OCI-M2 (cell line): Measurements from ENCODE around the gene PRKCE.
"Not testable (repeated sequence)": the region's sequence is repeated elsewhere in the genome, so short reads cannot be mapped to it uniquely, and the experiment has no call there.

Experiments
- DNase-seq: peaks from one replicate; lab custom pipeline; 2025; ENCODE audit not compliant: unreplicated experiment; lab: John Stamatoyannopoulos, UW

The PRKCE gene

GRCh38 chr2:46197672-46198071, 546.2 kb downstream of the PRKCE start:
- DNase-seq, result no peak

DNA sequence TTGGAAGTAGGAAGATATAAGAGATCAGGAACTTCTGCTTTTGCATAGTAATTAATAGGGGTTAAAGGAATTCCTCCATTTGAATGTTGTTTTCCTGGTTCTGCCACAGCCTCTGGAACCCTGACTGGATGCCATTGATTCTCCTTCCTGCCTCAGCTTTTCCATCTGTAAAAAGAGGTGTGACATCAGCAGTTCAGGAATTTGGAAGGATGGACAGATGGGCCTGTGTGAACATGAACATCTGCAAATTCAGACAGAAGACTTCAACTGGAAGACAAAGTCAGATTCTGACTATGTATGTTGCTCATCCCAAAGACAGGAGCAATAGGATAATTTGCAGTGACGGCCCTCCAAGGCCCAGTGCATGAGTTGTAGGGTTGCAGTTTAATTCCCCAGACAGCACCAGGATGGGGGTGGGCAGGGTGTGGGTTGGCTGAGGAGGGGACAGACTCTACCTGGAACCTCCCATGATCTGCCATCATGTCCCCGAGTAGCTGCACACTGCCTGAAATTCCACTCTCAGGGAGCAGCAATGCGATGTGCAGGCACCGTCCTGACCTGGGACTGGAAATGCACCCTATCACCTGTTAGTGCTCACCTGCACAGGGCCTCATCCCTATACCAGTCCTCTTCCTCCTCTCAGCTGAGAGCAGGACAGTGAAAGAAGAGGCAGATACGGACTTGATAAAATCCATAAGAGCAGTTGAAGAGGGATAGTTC, 546.8 kb downstream of the PRKCE start:
- DNase-seq, result no peak

DNA sequence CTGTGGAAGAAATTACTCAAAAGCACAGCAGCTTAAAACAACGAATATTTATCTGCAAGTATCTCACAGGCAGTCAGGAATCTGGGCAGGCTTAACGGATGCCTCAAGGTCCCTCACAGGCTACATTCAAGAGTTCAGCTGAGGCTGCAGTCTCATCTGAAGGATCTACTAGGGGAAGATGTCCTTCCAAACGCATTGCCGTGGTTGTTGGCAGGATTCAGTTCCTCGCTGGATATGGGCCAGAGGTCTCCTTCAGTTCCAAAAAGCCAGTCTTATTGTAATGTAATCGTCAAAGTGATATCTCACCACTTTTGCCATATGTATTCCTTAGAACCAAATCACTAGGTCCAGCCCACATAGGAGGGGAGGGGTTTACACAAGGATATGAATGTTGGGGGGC, 547.5 kb downstream of the PRKCE start:
- DNase-seq, result no peak

DNA sequence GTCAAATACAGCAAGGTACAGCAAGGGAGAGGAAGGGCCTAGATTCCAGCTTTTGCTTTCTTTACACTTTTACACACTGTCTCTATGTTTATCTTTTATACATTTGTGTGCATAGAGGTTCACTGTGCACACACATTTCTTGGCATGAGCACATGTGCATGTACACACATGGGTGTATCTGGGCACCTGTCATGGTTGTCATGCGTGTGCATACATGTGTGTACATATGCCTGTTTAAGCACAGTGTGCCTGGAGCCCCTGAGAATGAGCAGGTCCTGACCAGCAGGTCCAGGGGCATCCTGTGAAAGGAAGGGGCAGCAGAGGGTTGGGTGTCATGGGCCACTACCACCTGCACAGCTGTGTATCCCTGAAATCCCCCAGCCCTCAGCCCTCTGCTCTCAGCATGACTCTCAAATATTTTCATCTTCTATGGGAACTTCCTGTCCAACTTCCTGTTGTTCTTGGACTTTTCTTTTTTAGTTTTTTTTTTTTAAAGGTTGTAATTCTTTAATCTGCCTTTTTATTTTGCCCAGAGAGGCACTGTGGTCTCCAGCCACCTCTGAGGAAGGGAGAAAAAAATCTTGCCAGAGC, 548.7 kb downstream of the PRKCE start:
- DNase-seq, result no peak

DNA sequence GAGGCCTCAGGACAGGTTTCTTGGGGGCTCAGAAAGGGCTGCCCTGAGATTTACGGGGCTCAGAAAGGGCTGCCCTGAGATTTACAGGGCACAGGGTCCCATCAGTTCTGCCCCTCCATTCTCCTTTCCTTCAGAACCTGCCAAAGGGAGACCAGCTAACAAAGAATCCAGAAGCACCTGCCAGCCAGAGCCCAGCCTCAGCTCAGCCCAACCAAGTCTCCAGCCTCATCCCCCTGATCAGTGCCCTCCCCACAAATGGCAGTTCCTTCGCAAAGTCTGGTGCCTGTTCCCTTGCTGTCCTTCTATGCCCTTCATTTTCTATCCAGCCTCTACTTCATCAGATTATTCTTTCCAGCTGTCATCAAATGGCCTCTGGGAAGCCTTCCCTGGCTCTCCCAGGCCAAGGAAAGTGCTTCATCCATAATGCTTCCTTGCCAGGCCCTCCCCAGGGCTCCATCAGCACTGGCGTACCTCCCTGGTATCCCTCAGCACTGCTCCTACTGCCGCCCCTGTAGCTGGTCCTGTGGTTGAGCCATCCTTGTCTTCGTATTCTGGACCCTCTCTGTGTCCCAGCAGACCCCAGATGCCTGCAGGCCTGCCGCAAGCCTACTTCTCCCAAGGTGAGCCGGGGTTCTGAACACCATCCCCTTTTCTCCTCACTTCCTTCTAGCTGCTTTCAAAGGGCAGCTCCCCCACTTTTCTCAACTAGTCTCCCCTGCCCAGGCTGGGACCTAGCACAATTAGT, 549.6 kb downstream of the PRKCE start:
- DNase-seq, result no peak

DNA sequence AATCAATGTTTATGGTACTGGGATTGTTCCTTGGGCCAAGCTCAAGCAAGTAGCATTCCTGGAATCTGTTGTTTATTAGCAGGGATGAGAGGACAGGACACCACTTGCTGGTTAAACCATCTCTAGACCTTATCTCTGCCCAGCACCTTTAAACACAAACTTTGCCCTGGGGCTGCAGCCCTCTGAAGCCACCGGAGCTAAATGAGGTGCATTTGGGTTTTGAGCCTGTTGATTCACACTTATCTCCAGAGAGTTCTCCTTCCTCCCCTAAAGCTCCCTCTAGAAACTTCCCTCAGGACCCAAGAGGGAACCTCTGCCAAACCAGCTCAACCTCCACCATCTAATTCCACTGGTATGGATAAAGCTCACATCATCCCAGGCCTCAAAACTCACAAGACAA, 551.0 kb downstream of the PRKCE start:
- DNase-seq, result no peak

GRCh38 chr2:46202987-46203386, 551.5 kb downstream of the PRKCE start:
- no peak for DNase-seq

GRCh38 chr2:46203636-46204035, 552.2 kb downstream of the PRKCE start:
- not testable (repeated sequence) for DNase-seq

GRCh38 chr2:46207591-46207990, 556.1 kb downstream of the PRKCE start:
- no peak for DNase-seq

DNA sequence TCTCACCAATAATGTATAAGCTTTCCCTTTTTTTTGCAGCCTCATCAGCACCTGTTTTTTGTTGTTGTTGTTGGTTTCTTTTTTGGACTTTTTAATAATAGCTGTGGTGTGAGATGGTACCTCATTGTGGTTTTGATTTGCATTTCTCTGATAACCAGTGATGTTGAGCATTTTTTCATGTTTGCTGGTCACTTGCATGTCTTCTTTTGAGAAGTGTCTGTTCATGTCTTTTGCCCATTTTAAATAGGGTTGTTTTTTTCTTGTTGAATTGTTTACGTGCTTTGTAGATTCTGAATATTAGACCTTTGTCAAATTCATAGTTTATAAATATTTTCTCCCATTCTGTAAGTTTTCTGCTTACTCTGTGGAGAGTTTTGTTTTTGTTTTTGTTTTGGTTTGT, 557.3 kb downstream of the PRKCE start:
- no peak for DNase-seq

DNA sequence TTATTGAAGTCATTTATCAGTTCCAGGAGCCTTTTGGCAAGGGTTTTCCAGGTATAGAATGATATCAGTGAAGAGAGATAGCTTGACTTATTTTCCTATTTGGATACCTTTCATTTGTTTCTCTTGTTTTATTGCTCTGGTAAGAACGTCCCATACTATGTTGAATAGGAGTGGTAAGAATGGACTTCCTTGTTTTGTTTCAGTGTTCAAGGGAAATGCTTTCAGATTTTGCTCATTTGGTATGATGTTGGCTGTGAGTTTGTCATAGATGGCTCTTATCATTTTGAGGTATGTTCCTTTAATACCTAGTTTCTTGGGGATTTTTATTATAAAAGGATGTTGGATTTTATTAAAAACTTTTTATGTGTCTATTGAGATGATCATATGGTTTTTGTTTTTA, 558.6 kb downstream of the PRKCE start:
- DNase-seq, result no peak

DNA sequence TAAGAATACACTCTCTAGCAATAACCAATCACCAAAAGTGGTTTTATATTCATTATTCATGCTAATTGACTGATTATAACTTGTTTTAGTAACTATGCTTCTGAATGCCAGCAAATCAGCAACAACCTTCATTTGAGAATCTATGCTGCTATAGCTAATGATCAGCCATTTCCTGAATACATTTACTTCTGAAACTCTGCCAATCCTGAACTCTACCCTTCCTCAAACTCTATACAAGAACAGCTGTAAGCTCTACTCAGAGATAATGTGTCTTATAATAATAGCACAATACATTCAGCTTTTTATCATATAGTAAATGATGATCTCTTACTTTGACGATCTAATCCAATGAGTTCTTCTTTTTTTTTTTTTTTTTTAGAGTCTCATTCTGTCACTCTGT, 560.0 kb downstream of the PRKCE start:
- no peak for DNase-seq

GRCh38 chr2:46213906-46214305, 562.4 kb downstream of the PRKCE start:
- DNase-seq, result no peak

DNA sequence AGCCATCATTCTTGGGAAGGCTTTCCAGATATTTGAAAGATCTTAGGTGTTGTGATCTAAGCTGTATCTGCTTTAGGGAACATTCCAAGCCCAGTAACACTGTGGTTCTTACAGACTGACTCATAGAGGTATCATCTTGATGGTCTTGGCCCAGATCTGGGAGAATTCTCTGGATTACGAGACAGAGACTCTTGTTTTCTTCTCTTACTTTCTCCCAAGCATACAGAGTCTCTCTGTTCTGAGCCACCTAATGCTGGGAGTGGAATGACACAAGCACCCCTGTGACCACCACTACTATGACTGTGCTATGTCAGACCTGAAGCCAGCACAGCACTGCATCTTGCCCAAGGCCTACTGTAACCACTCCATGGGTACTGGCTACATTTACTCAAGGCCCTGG, 564.7 kb downstream of the PRKCE start:
- no peak for DNase-seq

DNA sequence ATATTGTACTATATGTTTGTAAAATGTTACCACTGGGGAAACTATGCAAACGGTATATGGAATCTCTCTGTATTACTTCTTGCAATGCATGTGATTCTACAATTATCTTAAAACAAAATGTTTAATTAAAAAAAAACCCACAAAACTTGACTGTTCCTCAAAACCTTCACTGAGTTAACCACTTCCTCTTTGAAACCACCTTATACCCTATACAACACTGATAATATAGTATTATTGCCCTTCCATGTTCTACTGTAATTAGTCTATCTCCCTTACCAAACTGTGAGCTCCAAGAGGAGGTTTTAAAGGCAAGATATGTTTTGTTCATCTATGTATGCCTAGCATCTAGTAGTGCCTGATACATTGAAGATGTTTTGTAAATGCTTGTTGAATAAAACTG, 572.0 kb downstream of the PRKCE start:
- not testable (repeated sequence) for DNase-seq

GRCh38 chr2:46225150-46225625, 573.7 kb downstream of the PRKCE start:
- no peak for DNase-seq

GRCh38 chr2:46225730-46226129, 574.3 kb downstream of the PRKCE start:
- DNase-seq, result no peak

DNA sequence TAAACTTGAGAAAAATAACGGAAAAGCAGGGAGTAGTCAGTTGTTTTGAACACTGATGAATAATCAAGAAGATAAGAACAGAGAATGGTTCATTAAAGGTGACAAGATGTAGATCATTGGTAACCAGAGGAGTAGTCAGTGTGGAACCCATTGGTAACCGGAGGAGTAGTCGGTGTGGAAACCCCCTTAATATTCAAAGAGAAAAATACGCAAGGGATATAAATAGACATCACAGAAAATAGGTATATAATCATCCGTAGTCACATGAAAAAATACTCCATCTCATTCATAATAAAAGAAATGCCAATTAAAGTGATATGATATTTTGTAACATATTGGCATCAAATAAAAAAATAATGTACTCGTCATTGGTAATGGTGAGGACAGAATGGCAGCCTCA, 575.1 kb downstream of the PRKCE start:
- DNase-seq, result no peak

DNA sequence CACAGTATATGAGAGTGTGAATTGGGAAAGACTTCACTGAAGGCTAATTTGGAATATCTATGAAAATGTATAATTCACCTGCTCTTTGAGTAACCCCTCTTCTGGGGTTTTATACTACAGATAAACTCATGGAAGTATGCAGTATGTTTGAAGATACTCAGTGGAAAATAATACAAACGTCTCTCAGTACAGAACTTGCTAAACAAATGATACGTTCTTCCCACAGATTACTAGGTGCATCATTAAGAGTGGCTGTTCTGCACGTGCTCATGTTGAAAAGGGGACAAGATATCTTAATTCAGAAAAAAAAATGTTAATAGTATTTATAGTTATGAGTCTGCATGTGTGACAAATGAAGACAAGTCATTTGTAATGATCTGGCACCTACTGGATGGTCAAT, 575.5 kb downstream of the PRKCE start:
- no peak for DNase-seq

GRCh38 chr2:46227674-46228289, 576.3 kb downstream of the PRKCE start:
- no peak for DNase-seq

DNA sequence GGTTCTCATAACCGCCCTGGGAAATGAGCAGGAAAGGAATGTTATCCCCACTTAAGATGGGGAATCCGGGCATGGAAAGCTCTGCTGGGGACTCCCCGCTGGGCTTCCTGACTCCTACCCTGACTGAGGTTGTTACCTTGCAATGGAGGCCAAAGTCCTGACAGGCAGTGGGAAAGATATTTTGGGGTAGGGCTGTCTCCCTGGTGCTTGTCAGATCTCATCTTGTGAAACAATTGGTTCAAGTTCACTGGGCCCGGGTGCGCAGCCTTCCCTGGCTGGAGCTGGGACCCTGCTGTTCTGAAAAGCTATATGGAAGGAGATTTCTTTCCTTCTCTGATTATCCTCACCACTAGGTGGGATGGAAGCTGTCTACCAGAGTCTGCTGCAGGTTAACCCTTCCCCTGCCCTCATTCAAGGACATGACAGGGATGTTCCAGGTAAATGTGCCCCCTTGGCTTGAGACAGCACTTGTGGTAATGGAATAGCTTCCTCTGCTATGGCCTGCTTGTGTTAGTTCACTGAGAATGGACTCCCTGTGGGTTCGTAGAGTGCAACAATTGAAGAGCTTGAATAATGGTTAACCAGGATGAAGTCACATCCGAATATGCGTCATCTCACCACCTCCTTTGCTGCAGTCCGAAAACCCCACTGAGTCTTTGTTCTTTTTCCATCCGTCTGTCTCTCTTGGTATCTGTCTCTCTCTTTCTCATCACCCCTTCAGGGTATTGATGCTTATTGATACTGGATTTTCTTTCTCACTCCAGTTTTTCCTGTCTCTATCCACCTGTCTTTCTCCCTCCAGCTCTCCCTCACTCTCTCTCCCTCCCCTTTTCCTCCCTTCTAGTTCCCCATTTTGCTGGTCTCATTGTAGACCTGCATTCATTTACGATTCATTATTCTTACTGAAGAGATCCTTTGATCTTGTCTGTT, 577.9 kb downstream of the PRKCE start:
- no peak for DNase-seq
